ENCODE data around the gene HIVEP3. TPM values are rescaled to one million over a fixed set of nuclear protein-coding genes. Genes with fewer than 3 reads are reported as not detected.

HIVEP3 gene
- polyA plus RNA-seq, 4 donors: 3.5 to 4.8 (median 4.6) TPM

DNA sequence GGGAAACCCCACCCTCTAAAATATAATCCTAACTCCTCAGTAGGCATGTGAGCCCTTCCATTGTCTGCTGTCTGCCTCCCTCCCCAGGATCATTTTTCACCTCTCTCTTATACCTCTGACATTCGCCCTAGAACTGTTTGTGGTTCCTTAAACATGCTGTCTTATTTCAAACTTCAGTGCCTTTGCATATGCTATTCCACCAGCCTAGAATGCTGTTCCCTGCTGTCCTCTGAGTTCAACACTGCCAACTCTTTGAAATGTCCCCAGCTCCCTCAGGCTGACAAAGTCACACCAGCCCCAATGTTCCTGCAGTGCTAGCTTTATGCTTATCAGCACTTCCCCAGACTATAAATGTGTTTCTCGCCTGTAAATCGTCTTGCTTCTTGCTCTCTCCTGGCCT is 119.5 kb downstream of the HIVEP3 start:
- no peak for DNase-seq (ENCODE audit: low read depth in 4 of 4, low spot score in 2 of 4)

DNA sequence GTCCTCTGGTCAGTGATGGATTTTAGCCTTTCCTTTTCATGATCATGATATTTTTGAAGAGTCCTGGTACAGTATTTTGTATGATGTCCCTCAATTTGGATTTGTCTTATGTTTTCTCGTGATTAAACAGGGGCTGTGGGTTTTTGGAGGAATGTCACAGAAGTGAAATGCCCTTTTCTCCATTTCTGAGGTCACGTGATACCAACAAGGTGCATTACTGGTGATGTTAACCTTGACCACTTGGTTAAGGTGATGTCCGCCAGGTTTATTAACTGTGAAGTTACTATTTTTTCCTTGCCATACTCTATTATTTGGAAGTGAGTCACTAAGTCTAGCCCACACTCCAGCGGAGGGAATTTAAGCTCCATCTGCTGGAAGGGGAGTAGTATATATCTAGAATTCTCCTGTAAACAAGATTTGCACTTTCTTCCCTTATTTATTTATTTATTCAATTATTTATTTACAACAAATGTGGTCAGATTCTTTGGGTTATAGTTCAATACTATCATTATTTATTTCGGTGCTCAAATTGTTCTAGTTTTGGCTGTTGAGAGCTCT is 123.4 kb downstream of the HIVEP3 start:
- DNase-seq (ENCODE audit: low read depth in 4 of 4, low spot score in 2 of 4): no peak

DNA sequence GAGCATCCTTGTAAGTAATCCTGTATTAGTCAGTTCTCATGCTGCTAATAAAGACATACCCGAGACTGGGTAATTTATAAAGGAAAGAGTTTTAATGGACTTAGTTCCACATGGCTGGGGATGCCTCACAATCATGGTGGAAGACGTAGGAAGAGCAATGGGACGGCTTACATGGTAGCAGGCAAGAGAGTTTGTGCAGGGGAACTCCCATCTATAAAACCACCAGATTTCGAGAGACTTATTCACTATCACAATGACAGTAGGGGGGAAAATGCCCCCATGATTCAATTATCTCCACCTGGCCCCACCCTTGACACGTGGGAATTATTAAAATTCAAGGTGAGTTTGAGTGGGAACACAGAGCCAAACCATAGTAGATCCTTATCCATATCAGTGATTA is 124.7 kb downstream of the HIVEP3 start:
- no peak for DNase-seq (ENCODE audit: low read depth in 4 of 4, low spot score in 2 of 4)

DNA sequence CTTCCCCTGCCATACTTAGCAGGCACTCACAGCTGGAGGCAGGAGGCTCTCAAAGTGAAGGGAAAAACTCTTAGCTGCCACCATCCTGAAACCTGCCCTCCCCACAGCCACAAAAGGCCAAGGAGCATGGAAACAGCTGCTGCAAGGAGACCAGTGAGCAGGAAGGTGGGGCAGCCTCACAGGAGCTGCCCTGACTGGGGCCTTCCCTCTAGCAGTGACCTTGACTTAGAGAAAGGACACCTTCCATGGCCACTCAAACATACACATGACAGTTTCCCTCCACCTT is 126.3 kb downstream of the HIVEP3 start:
- DNase-seq (ENCODE audit: low read depth in 4 of 4, low spot score in 2 of 4): no peak

DNA sequence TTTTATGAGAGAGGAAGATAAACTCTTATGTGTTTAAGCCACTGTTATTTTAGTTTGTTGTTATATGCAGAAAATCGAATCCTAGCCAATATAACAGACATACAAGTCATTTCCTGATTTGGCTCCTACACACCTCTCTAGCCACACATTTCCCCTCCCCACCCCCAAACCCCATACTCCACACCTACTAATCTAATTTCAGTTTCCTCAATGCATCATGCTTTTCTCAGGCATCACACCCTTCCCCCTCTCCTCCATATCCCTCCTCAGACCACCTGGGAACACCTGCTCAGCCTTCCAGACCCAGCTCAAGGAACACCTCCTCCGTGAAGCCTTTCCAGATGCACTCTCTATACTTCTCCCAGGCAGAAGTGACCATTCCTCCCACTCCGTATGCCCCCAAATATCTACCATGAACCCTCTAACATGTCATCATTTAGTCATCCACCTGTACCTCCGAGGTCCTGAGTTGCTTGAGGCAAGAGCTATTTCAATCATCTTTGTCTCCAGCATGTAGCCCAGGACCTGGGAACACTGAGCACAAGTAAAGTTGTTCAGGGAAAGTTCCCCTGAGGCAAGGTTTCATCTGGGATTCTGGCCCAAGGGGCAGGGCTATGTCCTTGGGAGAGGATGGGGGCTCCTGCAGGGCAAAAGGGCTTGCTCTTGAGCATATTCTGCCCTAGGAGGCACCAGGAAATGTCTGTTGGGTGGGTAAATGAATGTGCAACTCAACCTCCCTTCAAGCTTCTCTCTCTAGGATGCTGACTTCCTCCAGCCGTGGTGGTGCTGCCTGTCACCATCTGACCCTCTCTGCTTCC is 126.8 kb downstream of the HIVEP3 start:
- DNase-seq (ENCODE audit: low read depth in 4 of 4, low spot score in 2 of 4): no peak

DNA sequence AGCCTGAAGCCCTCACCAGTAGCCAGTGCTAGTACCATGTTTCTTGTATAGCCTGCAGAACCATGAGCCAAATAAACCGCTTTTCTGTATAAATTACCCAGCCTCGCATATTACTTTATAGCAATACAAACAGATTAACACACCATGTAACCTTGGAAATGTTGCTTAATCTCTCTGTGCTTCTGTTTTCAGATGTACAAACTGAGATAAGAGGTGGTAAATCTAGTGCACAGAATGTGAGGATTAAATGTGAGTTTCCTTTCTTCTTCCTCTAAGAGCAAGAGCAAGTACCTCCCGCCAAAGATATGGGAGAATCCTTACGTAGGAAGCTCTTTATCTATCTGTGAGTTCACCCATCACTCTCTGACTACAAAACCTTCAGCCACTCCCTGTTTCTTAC is 128.4 kb downstream of the HIVEP3 start:
- DNase-seq (ENCODE audit: low read depth in 4 of 4, low spot score in 2 of 4): no peak

DNA sequence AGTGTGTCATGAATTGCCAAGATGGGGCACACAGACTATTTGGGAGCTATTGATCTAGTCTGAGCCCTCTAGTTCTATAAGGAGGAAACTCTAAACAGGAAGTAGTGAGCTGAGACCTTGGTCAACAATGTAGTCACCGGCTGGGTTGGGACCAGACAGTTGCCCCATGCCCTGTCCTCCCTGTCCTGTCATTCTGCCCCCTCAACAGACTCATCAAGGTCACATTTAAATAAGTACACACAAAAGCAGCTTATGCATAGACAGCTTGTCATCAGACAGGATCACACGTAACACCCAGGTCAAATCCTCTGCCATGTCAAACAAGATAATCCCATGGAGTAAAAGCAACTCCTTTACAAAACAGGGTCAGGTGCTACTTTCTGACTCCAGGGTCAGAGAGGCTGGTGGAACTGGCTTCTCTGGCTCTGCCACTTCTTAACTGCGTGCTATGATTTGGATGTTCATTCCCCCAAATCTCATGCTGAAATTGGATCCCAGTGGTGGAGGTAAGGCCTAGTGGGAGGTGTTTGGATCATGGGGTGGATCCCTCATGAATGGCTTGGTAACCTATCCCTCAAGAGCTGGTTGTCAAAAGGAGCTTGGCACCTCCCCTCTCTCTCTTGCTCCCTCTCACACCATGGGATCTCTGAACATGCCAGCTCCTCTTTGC is 128.9 kb downstream of the HIVEP3 start:
- DNase-seq (ENCODE audit: low read depth in 4 of 4, low spot score in 2 of 4): no peak

DNA sequence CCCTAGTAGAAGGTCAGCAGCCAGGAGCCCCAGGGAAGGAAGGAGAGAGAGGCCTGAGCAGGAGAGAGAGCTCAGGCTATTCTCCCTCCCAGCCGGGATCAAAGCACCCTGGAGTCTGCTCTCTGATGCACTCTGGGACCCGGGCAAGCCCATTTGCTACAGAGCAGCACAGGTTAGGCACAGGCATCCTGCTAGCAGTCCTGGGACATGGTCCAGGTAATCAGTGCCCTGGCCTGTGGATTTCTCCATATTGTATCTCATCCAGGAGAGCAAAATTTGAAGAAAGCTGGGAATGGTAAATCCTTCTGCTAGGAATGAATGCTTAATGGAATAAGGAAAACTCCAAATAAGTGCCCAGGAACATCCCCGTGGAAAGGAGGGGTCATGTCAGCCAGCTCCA is 130.3 kb downstream of the HIVEP3 start:
- DNase-seq (ENCODE audit: low read depth in 4 of 4, low spot score in 2 of 4): no peak

DNA sequence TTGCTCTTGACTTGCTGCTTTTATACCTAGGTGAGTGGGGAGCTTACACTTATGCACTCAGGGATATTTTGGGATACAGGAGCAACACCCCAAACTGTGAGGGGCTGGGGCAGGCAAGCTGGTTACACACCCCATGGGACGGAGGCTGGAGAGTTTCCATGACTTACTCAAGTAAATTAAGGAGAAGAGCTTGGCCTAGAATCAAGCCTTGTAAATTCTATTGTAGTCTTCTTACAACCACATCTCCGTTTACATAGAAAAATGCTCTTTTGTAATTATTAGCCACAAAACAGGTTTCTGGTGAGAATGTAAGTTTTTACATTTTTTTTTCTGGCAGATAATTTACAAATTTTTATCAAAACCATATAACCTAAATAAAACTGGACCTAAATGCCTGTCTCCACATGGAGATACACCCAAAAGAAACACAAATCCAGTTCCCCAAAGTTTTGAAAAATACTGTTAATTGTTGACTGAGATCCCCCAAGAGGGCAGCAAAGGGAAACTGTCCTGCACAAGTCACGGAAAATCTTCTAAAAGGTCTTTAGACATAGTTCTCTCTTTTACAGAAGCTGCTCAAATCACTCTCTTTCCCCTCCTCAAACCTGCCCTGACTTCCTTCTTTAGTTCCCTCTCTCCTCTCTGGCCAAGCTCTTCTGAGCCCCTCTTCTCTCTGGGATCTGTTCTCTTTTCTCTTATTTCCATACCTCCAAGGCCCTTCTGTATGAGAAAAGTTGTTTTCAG is 134.0 kb downstream of the HIVEP3 start:
- no peak for DNase-seq (ENCODE audit: low read depth in 4 of 4, low spot score in 2 of 4)

DNA sequence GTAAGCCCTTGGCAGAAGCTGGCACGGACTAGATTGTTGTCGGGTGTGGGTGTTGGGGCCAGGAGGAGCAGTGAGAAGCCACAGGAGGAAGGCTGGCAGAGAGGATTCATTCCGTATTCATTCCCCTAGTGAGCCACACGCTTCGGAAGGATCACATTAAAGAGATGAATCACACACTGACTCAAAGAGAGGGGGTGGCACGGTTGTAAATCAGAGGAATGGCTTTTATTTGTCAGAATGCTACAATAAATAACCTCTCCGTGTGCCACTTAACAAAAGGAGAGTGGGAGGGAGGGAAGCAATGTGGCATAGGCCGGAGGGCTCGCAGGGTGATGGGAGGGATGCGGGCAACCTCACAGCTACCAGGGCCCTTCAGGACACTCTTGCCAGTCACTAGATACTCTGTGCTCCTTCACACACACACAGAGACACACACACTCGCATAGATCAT is 135.5 kb downstream of the HIVEP3 start:
- DNase-seq (ENCODE audit: low read depth in 4 of 4, low spot score in 2 of 4): peak; percentile 31 to 53 (median 42)

DNA sequence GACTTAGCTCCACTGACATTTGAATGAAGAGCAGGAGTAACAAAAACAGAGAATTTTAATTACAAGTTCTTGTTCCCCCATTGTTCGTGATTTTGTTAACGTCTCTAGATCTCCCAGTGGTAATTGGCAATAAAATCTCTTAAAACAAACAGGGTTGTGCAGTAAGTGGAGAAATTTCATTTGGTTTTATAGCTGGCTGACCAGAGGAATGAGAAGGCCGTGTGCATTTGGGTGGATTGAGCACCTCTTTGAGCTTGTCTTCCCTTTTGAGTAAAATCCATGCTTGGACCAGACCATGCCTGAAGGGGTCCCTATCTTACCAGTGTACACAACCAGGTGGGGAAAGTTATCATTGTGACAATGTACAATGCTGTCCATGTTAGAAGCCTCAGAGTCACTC is 137.8 kb downstream of the HIVEP3 start:
- no peak for DNase-seq (ENCODE audit: low read depth in 4 of 4, low spot score in 2 of 4)

DNA sequence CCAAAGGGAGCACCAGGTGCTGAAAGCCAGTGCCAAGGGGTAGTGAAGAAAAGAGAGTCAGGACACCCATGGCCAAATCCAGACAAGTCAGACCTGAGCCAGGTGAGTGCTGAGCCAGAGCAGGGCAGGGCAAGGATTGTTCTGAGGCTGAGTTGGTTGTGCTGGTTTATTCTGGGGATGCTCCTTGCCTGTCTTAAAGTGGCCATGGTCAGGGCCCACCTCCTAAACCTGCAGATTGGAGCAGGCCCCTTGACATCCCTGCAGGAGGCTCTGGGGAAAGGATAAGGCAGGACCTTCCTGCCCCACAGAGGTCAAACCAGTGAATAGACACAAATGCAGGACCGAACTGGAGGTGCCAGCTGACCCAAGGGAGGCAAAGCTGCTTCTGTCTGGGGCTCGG is 138.4 kb downstream of the HIVEP3 start:
- no peak for DNase-seq (ENCODE audit: low read depth in 4 of 4, low spot score in 2 of 4)

DNA sequence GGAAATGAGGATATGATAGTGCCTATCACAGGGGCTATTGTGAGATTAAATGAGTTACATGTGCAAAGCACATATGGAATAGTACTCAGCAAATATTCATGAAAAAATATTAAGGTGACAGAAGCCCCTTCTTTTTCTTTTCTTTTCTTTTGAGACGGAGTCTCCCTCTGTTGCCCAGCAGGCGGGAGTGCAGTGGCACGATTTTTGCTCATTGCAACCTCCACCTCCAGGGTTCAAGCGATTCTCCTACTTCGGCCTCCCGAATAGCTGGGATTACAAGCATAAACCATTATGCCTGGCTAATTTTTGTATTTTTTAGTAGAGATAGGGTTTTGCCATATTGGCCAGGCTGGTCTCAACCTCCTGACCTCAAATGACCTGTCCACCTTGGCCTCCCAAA is 139.4 kb downstream of the HIVEP3 start:
- no peak for DNase-seq (ENCODE audit: low read depth in 4 of 4, low spot score in 2 of 4)

DNA sequence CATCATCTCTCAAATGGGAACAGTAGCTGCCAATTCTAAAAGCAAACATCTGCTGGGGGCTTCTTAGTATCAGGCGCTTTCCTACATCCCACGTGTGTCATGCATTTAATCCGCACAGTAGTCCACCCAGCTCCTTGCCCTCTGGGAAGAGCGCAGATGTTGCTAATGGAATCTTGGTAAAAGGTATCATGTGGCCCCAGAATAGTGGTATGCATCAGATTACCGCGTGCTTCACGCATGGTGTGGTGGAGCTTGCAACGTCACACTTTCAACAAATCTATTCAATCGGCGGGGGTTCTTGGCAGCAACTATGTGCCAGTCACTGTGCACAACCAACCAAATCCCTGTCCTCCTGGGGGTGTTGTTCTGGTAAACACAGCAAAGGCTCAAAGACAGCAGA is 141.0 kb downstream of the HIVEP3 start:
- DNase-seq (ENCODE audit: low read depth in 4 of 4, low spot score in 2 of 4): no peak

DNA sequence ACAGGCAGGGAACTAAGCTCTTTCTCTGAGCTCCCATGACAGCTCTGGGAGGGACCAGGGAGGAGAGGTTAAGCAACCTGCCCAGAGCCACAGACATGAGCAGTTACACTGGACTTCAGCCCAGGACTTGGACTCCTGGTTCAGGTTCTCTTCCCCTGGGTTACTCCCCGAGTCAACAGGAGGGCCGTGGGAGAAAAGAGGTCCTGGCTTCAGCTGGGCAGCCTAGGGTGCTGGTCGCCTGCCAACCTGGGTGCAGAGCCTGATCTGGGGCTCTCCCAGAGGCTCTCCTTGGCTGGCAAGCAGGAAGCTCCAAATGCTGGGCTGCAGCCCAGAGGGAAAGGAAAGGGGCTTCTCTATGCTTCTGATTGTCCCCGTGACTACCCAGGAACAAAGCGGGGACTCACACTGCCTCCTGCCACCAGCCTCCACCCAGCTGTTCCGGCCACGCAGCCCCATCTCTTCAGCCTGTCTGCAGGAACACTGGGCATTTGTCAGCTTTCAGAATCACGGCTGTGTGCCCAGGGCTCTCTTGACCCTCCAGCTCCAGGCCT is 141.8 kb downstream of the HIVEP3 start:
- DNase-seq (ENCODE audit: low read depth in 4 of 4, low spot score in 2 of 4): no peak

DNA sequence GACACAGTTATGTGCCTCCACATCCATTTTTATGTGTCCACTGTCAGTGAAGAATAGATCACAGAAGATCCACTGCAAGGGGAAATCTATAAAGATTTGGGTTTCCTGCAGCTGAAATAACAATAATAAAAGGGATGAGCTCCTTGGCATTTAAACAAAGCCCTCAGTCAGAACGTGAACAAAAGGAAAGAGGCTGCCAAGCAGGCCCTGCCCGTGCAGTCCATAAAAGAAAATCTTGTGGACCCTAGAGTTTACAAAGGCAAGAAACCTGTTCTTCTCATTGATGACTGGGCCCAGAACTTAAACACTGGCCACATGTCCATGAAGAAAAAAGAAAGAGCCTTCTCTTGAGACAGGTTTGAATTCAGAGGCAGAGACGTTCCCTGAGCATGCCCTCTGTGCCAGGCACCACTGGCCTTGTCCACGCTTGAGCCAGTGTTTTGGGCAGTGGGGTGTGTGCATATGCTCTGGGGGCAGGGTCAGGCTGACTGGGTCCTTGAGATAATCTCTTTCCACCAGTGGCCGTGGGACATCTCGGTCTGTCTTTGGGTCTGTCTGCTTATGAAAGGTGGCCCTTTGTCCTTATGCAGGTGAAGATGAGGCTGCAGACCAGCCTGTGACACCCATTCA is 142.7 kb downstream of the HIVEP3 start:
- no peak for DNase-seq (ENCODE audit: low read depth in 4 of 4, low spot score in 2 of 4)

DNA sequence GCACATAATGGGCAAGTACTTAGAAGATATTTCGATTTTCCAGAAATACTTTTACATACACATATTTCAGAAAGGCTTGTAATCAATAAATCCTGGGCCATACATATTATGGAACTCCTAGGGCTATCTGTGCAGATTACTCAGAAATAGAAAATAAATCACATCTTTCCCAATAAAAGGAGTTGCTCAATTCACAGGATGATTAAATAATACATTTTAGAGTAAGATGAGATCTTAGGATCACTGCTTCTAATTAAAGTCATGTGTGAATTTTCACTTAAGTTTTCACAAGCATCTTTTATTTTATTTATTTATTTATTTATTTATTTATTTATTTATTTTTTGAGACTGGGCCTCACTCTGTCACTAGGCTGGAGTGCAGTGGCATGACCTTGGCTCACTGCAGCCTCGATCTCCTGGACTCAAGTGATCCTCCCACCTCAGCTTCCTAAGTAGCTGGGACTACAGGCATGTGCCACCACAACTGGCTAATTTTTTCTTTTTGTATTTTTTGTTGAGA is 144.2 kb downstream of the HIVEP3 start:
- DNase-seq (ENCODE audit: low read depth in 4 of 4, low spot score in 2 of 4): no peak

DNA sequence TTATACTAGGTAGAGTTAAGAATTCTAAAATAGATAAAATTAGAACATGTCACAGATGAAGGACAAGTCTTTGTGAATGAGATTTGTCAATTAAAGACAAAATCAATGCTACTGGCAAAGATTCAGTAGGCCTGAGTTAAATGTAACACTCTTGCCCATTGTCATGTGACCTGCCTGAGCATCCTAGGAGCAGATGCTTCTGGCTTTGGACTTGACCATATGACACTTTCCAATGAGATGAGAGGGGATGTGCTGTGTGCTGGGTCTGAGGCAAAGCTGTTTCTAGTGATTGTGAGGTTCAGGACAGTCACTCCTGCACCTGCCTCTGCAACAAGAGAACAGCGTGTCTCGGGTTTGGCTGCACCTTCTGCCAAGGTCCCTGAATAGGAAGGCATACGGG is 144.9 kb downstream of the HIVEP3 start:
- DNase-seq (ENCODE audit: low read depth in 4 of 4, low spot score in 2 of 4): no peak

DNA sequence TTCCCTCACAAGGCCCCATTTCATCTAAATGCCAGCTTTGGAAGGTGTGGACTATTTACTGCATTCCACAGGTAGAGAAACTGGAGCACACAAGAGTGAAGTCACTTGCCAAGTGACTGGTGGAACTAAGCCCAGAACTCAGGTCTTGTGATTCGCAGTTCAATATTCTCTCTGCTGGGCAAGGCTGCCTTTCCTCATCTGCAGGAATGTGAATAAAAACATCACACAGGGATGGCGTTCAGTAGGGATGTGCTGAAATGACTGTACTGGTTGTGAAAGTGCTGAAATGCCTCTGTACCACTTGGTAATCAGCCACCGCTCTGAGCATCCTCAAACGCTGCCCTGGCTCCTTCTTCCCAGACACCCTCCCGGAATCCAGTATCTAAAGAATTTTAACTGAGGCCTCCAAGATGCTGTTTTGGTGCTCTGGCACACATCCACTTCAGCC is 145.6 kb downstream of the HIVEP3 start:
- DNase-seq (ENCODE audit: low read depth in 4 of 4, low spot score in 2 of 4): no peak

DNA sequence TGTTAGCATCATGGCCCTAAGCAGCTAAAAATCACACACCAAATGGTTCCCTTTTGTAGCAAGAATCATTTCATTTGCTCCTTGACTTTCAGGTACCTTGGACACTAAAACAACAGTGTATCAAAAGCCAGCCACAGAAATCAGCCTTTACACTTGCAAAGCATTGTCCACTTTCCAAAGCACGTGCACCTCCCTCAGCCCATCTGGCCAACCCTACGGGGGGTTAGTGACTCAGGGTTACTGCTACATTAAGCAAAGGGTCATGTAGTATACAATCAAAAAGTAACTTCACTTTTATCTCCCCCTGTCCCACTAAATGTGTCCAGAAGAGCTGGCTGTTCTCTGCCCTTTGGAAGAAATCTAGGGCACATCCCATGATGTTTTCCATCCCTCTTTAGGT is 149.7 kb downstream of the HIVEP3 start:
- DNase-seq (ENCODE audit: low read depth in 4 of 4, low spot score in 2 of 4): no peak

Data from left renal cortex interstitium (tissue), 4 donors.